OCI-LY1 (cell line): ENCODE measurements around the gene MCM8.

Experiments used
- H2AFZ ChIP-seq: fragments of 200-600 bp; sonication (generic), shearing (Covaris generic); 2 replicates; pipeline ENCODE4 v1.6.0; 2014; ENCODE audit warnings: antibody characterized with exemption, mild to moderate bottlenecking, low read length
- H3F3A ChIP-seq: fragments of 200-600 bp; sonication (generic), shearing (Covaris generic); 2 replicates; pipeline ENCODE4 v1.6.0; 2014; ENCODE audit warnings: mild to moderate bottlenecking, antibody characterized with exemption, low read length, moderate library complexity; ENCODE audit not compliant: insufficient read depth
- H3K27ac ChIP-seq: fragments of 200-600 bp; sonication (generic); 2 replicates; pipeline ENCODE4 v1.5.1; 2014; ENCODE audit warnings: low read length, mixed run types, mild to moderate bottlenecking, low read depth; ENCODE audit not compliant: poor library complexity, severe bottlenecking
- H3K27me3 ChIP-seq: fragments of 200-600 bp; sonication (generic); 2 replicates; pipeline ENCODE4 v1.6.0; 2014; ENCODE audit warnings: antibody characterized with exemption, mild to moderate bottlenecking, low read length, moderate library complexity; ENCODE audit not compliant: insufficient read depth
- H3K36me3 ChIP-seq: fragments of 200-600 bp; sonication (generic); 2 replicates; pipeline ENCODE4 v1.6.1; 2014; ENCODE audit warnings: mild to moderate bottlenecking, antibody characterized with exemption, low read length, moderate library complexity, mixed read lengths; ENCODE audit not compliant: insufficient read depth
- H3K4me1 ChIP-seq: fragments of 200-600 bp; sonication (generic); 2 replicates; pipeline ENCODE4 v1.5.1; 2014; ENCODE audit warnings: mild to moderate bottlenecking, low read length, moderate library complexity; ENCODE audit not compliant: insufficient read depth, severe bottlenecking
- H3K4me2 ChIP-seq: fragments of 200-600 bp; sonication (generic), shearing (Covaris generic); 2 replicates; pipeline ENCODE4 v1.6.1; 2014; ENCODE audit warnings: low read length
- H3K4me3 ChIP-seq: fragments of 200-600 bp; sonication (generic); 2 replicates; pipeline ENCODE4 v1.5.1; 2014; ENCODE audit warnings: low read length, low read depth, mild to moderate bottlenecking, mixed read lengths; ENCODE audit not compliant: poor library complexity, severe bottlenecking
- H3K79me2 ChIP-seq: fragments of 200-600 bp; shearing (Covaris generic); 2 replicates; pipeline ENCODE4 v1.6.1; 2016; ENCODE audit warnings: mixed run types, low read length, mixed read lengths; ENCODE audit not compliant: insufficient read depth
- H3K9ac ChIP-seq: fragments of 200-600 bp; sonication (generic), shearing (Covaris generic); 2 replicates; pipeline ENCODE4 v1.6.1; 2014; ENCODE audit warnings: mild to moderate bottlenecking, low read length, mixed read lengths
- H3K9me2 ChIP-seq: fragments of 200-600 bp; sonication (generic), shearing (Covaris generic); 2 replicates; pipeline ENCODE4 v1.6.1; 2014; ENCODE audit warnings: low read depth, mild to moderate bottlenecking, low read length, mixed read lengths
- H3K9me3 ChIP-seq: fragments of 200-600 bp; shearing (Covaris generic); 2 replicates; pipeline ENCODE4 v1.6.1; 2014; ENCODE audit warnings: low read length, mixed read lengths
- H4K20me1 ChIP-seq: fragments of 200-600 bp; sonication (generic), shearing (Covaris generic); 2 replicates; pipeline ENCODE4 v1.6.0; 2016; ENCODE audit warnings: mild to moderate bottlenecking, low read length; ENCODE audit not compliant: insufficient read depth
- EZH2 ChIP-seq: fragments of 200-600 bp; sonication (generic), shearing (Covaris generic); IDR thresholded peaks from 2 replicates; pipeline ENCODE4 v1.8.0; 2017; ENCODE audit warnings: borderline replicate concordance, mixed run types, mild to moderate bottlenecking, antibody characterized with exemption, low read length, moderate library complexity, mixed read lengths
- TF ChIP-seq, protein P1 (sequence below): fragments of 200-600 bp; sonication (generic), shearing (Covaris generic); IDR thresholded peaks from 2 replicates; pipeline ENCODE4 v1.5.1; 2017; ENCODE audit warnings: mild to moderate bottlenecking, antibody characterized with exemption, low read length, moderate library complexity, mixed read lengths

The MCM8 gene

DNA sequence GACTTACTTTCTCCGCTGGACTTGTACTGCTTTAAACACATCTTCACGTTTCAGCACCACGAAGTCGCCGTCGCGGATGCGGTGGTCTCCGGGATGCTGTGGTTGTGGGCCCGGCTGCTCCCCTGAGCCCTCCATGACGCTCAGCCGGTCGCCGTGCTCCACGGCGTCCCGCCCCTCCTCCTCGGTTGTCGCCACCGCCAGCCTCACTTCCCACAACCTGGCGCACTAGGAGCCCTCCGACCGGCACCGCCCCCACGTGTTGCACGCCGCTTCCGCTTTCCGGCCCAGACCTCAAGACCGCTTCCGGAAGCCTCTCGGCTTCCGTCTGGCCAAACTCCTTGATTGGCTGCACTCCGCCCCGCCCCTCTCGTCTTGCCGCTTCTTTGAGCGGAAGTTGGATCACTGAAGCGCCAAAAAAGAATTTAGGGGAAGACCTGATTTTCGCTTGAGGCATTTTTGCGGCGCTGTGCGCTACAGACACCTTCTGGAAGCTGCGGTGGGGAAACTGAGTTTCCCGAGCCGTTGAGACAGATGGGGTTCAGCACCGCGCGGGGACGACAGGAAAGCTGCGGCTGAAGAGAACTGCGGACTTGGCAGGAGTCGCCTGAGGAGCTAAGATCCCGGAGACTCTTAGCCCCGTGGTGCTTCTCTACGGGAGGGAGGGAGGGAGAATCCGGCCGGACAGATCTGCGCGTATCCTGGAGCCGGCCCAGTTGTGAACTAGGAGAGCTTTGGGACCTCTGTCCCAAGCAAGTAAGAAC, at the start of gene MCM8, which contains the start of gene TRMT6:
TSS of gene MCM8 (plus strand) at position 382 of the 761 bp plus-strand sequence. CDS start 1,364 bp downstream, outside the sequence.
TSS of gene TRMT6 (minus strand) at position 263 of the 761 bp plus-strand sequence. CDS start at position 135, 128 bp downstream.
- Histone ChIP-seq H3K27me3 (no peaks in the 10 kb centered on the region), H3K4me1 (peaks cover 30% of the 10 kb centered on the region), H2AFZ (no peak within 1 kb of the TSS), H3K9me3 (no peaks in the 10 kb centered on the region), H3K27ac (peak within 1 kb of the TSS; percentile 13), H3F3A (no peaks in the 10 kb centered on the region), H3K9me2 (no peaks in the 10 kb centered on the region), H3K4me2 (peak within 1 kb of the TSS; percentile 97), H3K36me3 (peaks cover 65% of the 10 kb centered on the region), H3K4me3 (peak within 1 kb of the TSS; percentile 93), H3K9ac (peak within 1 kb of the TSS; percentile 91), H3K79me2 (peaks cover 34% of the 10 kb centered on the region), H4K20me1 (no peaks in the 10 kb centered on the region)
- TF ChIP-seq, protein P1, sequence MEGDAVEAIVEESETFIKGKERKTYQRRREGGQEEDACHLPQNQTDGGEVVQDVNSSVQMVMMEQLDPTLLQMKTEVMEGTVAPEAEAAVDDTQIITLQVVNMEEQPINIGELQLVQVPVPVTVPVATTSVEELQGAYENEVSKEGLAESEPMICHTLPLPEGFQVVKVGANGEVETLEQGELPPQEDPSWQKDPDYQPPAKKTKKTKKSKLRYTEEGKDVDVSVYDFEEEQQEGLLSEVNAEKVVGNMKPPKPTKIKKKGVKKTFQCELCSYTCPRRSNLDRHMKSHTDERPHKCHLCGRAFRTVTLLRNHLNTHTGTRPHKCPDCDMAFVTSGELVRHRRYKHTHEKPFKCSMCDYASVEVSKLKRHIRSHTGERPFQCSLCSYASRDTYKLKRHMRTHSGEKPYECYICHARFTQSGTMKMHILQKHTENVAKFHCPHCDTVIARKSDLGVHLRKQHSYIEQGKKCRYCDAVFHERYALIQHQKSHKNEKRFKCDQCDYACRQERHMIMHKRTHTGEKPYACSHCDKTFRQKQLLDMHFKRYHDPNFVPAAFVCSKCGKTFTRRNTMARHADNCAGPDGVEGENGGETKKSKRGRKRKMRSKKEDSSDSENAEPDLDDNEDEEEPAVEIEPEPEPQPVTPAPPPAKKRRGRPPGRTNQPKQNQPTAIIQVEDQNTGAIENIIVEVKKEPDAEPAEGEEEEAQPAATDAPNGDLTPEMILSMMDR: no peak
- TF ChIP-seq EZH2: no peak

DNA sequence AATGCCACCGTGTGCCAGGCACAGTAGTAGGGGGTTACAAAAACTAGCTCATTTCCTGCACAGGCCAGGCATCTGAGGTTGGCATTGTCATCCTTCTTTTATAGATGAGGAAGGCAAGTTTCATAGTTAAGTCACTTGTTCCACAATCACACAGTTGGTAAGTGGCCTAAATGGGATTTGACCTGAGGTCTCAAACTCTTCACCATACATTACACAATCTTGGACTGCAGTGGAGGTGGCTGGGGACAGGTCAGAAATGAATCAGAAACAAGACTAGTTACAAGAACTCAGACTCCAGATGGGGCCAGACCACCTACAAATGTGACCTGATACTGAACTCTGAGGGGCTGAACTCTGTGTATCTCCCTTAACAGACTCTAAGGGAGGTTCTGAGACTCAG, 49.5 kb upstream of the MCM8 start:
- Histone ChIP-seq H4K20me1 (no peaks in the 10 kb centered on the region), H3K36me3 (no peaks in the 10 kb centered on the region), H2AFZ (no peak overlapping the region), H3K4me3 (no peak overlapping the region), H3K27me3 (no peaks in the 10 kb centered on the region), H3K27ac (no peak overlapping the region), H3K4me2 (no peak overlapping the region), H3K9ac (no peak overlapping the region), H3K9me2 (no peaks in the 10 kb centered on the region), H3F3A (no peaks in the 10 kb centered on the region), H3K9me3 (no peaks in the 10 kb centered on the region), H3K79me2 (no peaks in the 10 kb centered on the region), H3K4me1 (no peaks in the 10 kb centered on the region)
- no peak for TF ChIP-seq EZH2
- TF ChIP-seq, protein P1: no peak

DNA sequence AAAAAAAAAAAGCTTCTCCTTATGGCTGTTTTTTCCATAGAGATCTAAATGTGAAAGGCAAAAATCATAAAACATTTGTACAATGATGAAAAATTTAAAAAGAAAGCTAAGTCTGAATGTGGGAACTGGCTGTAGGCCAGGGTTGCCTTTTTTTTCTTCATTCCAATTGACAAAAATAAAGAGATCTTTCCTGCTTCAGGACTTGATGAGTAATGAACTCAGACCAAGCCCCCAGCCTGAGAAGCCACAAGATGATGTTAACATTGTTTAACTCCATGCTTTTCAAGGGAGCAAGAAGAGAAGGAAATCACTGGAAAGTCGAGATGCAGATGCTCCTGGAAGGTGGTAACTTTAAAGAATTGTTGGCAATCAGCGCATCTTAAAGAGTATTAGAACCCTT, 41.5 kb upstream of the MCM8 start:
- Histone ChIP-seq H3K4me1 (peaks cover 5% of the 10 kb centered on the region), H2AFZ (no peak overlapping the region), H4K20me1 (no peaks in the 10 kb centered on the region), H3K4me3 (no peak overlapping the region), H3K79me2 (no peaks in the 10 kb centered on the region), H3K27me3 (no peaks in the 10 kb centered on the region), H3K27ac (no peak overlapping the region), H3F3A (no peaks in the 10 kb centered on the region), H3K9ac (no peak overlapping the region), H3K36me3 (no peaks in the 10 kb centered on the region), H3K9me3 (no peaks in the 10 kb centered on the region), H3K9me2 (no peaks in the 10 kb centered on the region), H3K4me2 (no peak overlapping the region)
- no peak for TF ChIP-seq EZH2
- TF ChIP-seq, protein P1: no peak
